Naive thymus-derived CD8-positive, alpha-beta T cell (primary cell): ENCODE measurements around the gene SLC26A3. TPM values are rescaled to one million over a fixed set of nuclear protein-coding genes. Genes with fewer than 3 reads are reported as not detected.
A peak's percentile ranks its signal among the peaks of the same experiment; 100 is the strongest.

Source experiments
- ATAC-seq, 2 donors: fragments of 150-1000 bp; cut with Tn5 transposase in 1 of 2; sonication (Bioruptor Pico), chemical (Tn5 transposase) in 1 of 2; 1 replicate in 1 of 2; 2 replicates in 1 of 2; pipeline ENCODE4 v1.10.0; 2021; ENCODE audit warnings: mild to moderate bottlenecking in 2 of 2, moderate library complexity in 2 of 2
- POLR2A ChIA-PET: fragments of 350-600 bp; sonication (Branson Sonifier 250); formaldehyde crosslinking; loops from one replicate; lab custom pipeline; 2021; ENCODE audit warnings: antibody characterized with exemption; lab: Charles Lee
- DNase-seq, 10 donors: peaks; one replicate each; pipeline versions ENCODE4 v3.0.0 to v3.0.0-alpha.2; 2020 to 2022
- H3K27ac Mint-ChIP-seq, 10 donors: one replicate each; pipeline ENCODE4 v1.8.0; 2020 to 2022; ENCODE audit warnings: mild to moderate bottlenecking in 10 of 10, mixed read lengths in 10 of 10, moderate library complexity in 4 of 10, inconsistent platforms in 1 of 10
- H3K27me3 Mint-ChIP-seq, 5 donors: one replicate each; pipeline ENCODE4 v1.8.0; 2021 to 2022; ENCODE audit warnings: mixed read lengths in 5 of 5
- H3K36me3 Mint-ChIP-seq, 3 donors: one replicate each; pipeline ENCODE4 v1.8.0; 2020 to 2022; ENCODE audit warnings: mixed read lengths in 3 of 3, mild to moderate bottlenecking in 2 of 3, inconsistent platforms in 1 of 3
- H3K4me1 Mint-ChIP-seq, 4 donors: one replicate each; pipeline ENCODE4 v1.8.0; 2021 to 2022; ENCODE audit warnings: mixed read lengths in 4 of 4
- H3K4me3 Mint-ChIP-seq, 10 donors: one replicate each; pipeline ENCODE4 v1.8.0; 2020 to 2022; ENCODE audit warnings: mild to moderate bottlenecking in 10 of 10, mixed read lengths in 10 of 10, moderate library complexity in 6 of 10, inconsistent platforms in 1 of 10
- H3K9me3 Mint-ChIP-seq, 9 donors: one replicate each; pipeline ENCODE4 v1.8.0; 2020 to 2022; ENCODE audit warnings: mixed read lengths in 9 of 9, mild to moderate bottlenecking in 3 of 9, inconsistent platforms in 1 of 9, moderate library complexity in 1 of 9
- polyA plus RNA-seq, 3 donors: library from polyadenylated mRNA; unstranded; fragments of 300-500 nt; fragmentation: Illumina TruSeq; gene quantifications; one replicate each; pipeline ENCODE4 v1.2.3, GENCODE V29; 2021
- total RNA-seq, 8 experiments: library from RNA in 2 of 8; stranded (reverse) in 2 of 8; gene quantifications; one replicate each; pipeline ENCODE4 v1.2.3 and lab custom pipeline; 2021 to 2026

The SLC26A3 gene
- total and polyA plus RNA-seq, 5 experiments from 2014 or later: not detected

GRCh38 chr7:107811934-107812333 is 8.9 kb upstream of the SLC26A3 start:
- no peak overlapping the region for H3K27ac Mint-ChIP-seq
- ATAC-seq: no peak
- H3K27me3 Mint-ChIP-seq: peaks cover 0 to 4% (median 0%) of the 10 kb centered on the region in 5 donors
- POLR2A ChIA-PET: no interaction called here
- H3K36me3 Mint-ChIP-seq: no peaks in the 10 kb centered on the region
- no peak for DNase-seq
- H3K9me3 Mint-ChIP-seq: no peaks in the 10 kb centered on the region
- H3K4me1 Mint-ChIP-seq: peaks cover 0 to 2% (median 0%) of the 10 kb centered on the region in 4 donors
- no peak overlapping the region for H3K4me3 Mint-ChIP-seq

- no peaks in the 10 kb centered on the region for H3K27me3 Mint-ChIP-seq
- DNase-seq: no peak
- ATAC-seq: no peak
- H3K9me3 Mint-ChIP-seq: no peaks in the 10 kb centered on the region
- no peak overlapping the region for H3K4me3 Mint-ChIP-seq
- no peaks in the 10 kb centered on the region for H3K4me1 Mint-ChIP-seq
- POLR2A ChIA-PET: no interaction called here
- H3K27ac Mint-ChIP-seq: peak overlapping the region in 1 of 10 donors; percentile 9
- H3K36me3 Mint-ChIP-seq: no peaks in the 10 kb centered on the region
Observed at GRCh38 chr7:107810626-107811025, 7.6 kb upstream of the SLC26A3 start.

- H3K27me3 Mint-ChIP-seq: peaks cover 0 to 9% (median 3%) of the 10 kb centered on the region in 5 donors
- H3K9me3 Mint-ChIP-seq: no peaks in the 10 kb centered on the region
- H3K36me3 Mint-ChIP-seq: no peaks in the 10 kb centered on the region
- peak overlapping the region in 1 of 10 donors; percentile 0 for H3K27ac Mint-ChIP-seq
- ATAC-seq: no peak
- DNase-seq: no peak
- H3K4me3 Mint-ChIP-seq: no peak overlapping the region
- POLR2A ChIA-PET: no interaction called here
- peaks cover 0 to 2% (median 0%) of the 10 kb centered on the region in 4 donors for H3K4me1 Mint-ChIP-seq
Observed at GRCh38 chr7:107809179-107809578, 6.2 kb upstream of the SLC26A3 start.

GRCh38 chr7:107799647-107800264 is 3.3 kb downstream of the SLC26A3 start:
- POLR2A ChIA-PET: no interaction called here
- Mint-ChIP-seq H3K9me3 (no peaks in the 10 kb centered on the region), H3K27me3 (peaks cover 0 to 15% (median 8%) of the 10 kb centered on the region in 5 donors)

GRCh38 chr7:107792364-107792763 is 10.7 kb downstream of the SLC26A3 start:
- no peak overlapping the region for H3K4me3 Mint-ChIP-seq
- no peak overlapping the region for H3K27ac Mint-ChIP-seq
- no peaks in the 10 kb centered on the region for H3K9me3 Mint-ChIP-seq
- POLR2A ChIA-PET: no interaction called here
- peaks cover 0 to 12% (median 4%) of the 10 kb centered on the region in 5 donors for H3K27me3 Mint-ChIP-seq
- peaks cover 0 to 2% (median 0%) of the 10 kb centered on the region in 4 donors for H3K4me1 Mint-ChIP-seq
- no peak for DNase-seq
- H3K36me3 Mint-ChIP-seq: no peaks in the 10 kb centered on the region
- no peak for ATAC-seq

More at GRCh38 chr7:107799647-107800264, 3.3 kb downstream of the SLC26A3 start:
- no peak for DNase-seq
- Mint-ChIP-seq H3K27ac (no peak overlapping the region), H3K36me3 (no peaks in the 10 kb centered on the region), H3K4me1 (peaks cover 0 to 2% (median 0%) of the 10 kb centered on the region in 4 donors), H3K4me3 (no peak overlapping the region)
- no peak for ATAC-seq

GRCh38 chr7:107789647-107790046 is 13.4 kb downstream of the SLC26A3 start:
- POLR2A ChIA-PET: no interaction called here
- no peaks in the 10 kb centered on the region for H3K36me3 Mint-ChIP-seq
- DNase-seq: no peak
- H3K27me3 Mint-ChIP-seq: peaks cover 0 to 12% (median 3%) of the 10 kb centered on the region in 5 donors
- H3K9me3 Mint-ChIP-seq: no peaks in the 10 kb centered on the region
- peaks cover 0 to 2% (median 0%) of the 10 kb centered on the region in 4 donors for H3K4me1 Mint-ChIP-seq
- no peak for ATAC-seq
- H3K27ac Mint-ChIP-seq: no peak overlapping the region
- no peak overlapping the region for H3K4me3 Mint-ChIP-seq

GRCh38 chr7:107788662-107789061 is 14.4 kb downstream of the SLC26A3 start:
- no peaks in the 10 kb centered on the region for H3K36me3 Mint-ChIP-seq
- H3K27ac Mint-ChIP-seq: peak overlapping the region in 1 of 10 donors; percentile 53
- DNase-seq: no peak
- H3K4me3 Mint-ChIP-seq: no peak overlapping the region
- no peaks in the 10 kb centered on the region for H3K9me3 Mint-ChIP-seq
- H3K4me1 Mint-ChIP-seq: peaks cover 0 to 2% (median 0%) of the 10 kb centered on the region in 4 donors
- ATAC-seq: no peak
- peaks cover 0 to 10% (median 3%) of the 10 kb centered on the region in 5 donors for H3K27me3 Mint-ChIP-seq
- POLR2A ChIA-PET: no interaction called here

GRCh38 chr7:107788216-107788615 is 14.8 kb downstream of the SLC26A3 start:
- no peak for ATAC-seq
- H3K9me3 Mint-ChIP-seq: no peaks in the 10 kb centered on the region
- no peak for DNase-seq
- no peaks in the 10 kb centered on the region for H3K36me3 Mint-ChIP-seq
- H3K4me1 Mint-ChIP-seq: peaks cover 0 to 2% (median 0%) of the 10 kb centered on the region in 4 donors
- H3K27me3 Mint-ChIP-seq: peaks cover 0 to 9% (median 2%) of the 10 kb centered on the region in 5 donors
- POLR2A ChIA-PET: no interaction called here
- H3K4me3 Mint-ChIP-seq: no peak overlapping the region
- no peak overlapping the region for H3K27ac Mint-ChIP-seq

GRCh38 chr7:107785926-107786325 is 17.1 kb downstream of the SLC26A3 start:
- H3K4me3 Mint-ChIP-seq: no peak overlapping the region
- H3K4me1 Mint-ChIP-seq: peaks cover 0 to 2% (median 0%) of the 10 kb centered on the region in 4 donors
- ATAC-seq (no peak), DNase-seq (no peak)
- H3K27ac Mint-ChIP-seq: no peak overlapping the region
- peaks cover 0 to 3% (median 1%) of the 10 kb centered on the region in 5 donors for H3K27me3 Mint-ChIP-seq
- no peaks in the 10 kb centered on the region for H3K9me3 Mint-ChIP-seq
- POLR2A ChIA-PET: no interaction called here
- no peaks in the 10 kb centered on the region for H3K36me3 Mint-ChIP-seq

GRCh38 chr7:107785170-107785569 is 17.9 kb downstream of the SLC26A3 start:
- Mint-ChIP-seq H3K27ac (no peak overlapping the region), H3K27me3 (peaks cover 0 to 3% (median 0%) of the 10 kb centered on the region in 5 donors), H3K36me3 (no peaks in the 10 kb centered on the region), H3K4me3 (no peak overlapping the region), H3K9me3 (no peaks in the 10 kb centered on the region), H3K4me1 (peaks cover 0 to 2% (median 0%) of the 10 kb centered on the region in 4 donors)
- POLR2A ChIA-PET: no interaction called here
- ATAC-seq (no peak), DNase-seq (no peak)

GRCh38 chr7:107783648-107784047 is 19.4 kb downstream of the SLC26A3 start:
- peaks cover 0 to 3% (median 0%) of the 10 kb centered on the region in 5 donors for H3K27me3 Mint-ChIP-seq
- no peak overlapping the region for H3K27ac Mint-ChIP-seq
- H3K9me3 Mint-ChIP-seq: no peaks in the 10 kb centered on the region
- POLR2A ChIA-PET: no interaction called here
- DNase-seq (no peak), ATAC-seq (no peak)
- H3K36me3 Mint-ChIP-seq: no peaks in the 10 kb centered on the region
- no peak overlapping the region for H3K4me3 Mint-ChIP-seq
- H3K4me1 Mint-ChIP-seq: peaks cover 0 to 2% (median 0%) of the 10 kb centered on the region in 4 donors

- H3K36me3 Mint-ChIP-seq: no peaks in the 10 kb centered on the region
- POLR2A ChIA-PET: no interaction called here
- no peaks in the 10 kb centered on the region for H3K4me1 Mint-ChIP-seq
- H3K27me3 Mint-ChIP-seq: peaks cover 0 to 3% (median 0%) of the 10 kb centered on the region in 5 donors
- H3K4me3 Mint-ChIP-seq: no peak overlapping the region
- no peak for DNase-seq
- no peak for ATAC-seq
- H3K9me3 Mint-ChIP-seq: no peaks in the 10 kb centered on the region
- no peak overlapping the region for H3K27ac Mint-ChIP-seq
Observed at GRCh38 chr7:107782374-107782773, 20.6 kb downstream of the SLC26A3 start.

- POLR2A ChIA-PET: no interaction called here
- Mint-ChIP-seq H3K27me3 (no peaks in the 10 kb centered on the region), H3K36me3 (peaks cover 0 to 4% (median 0%) of the 10 kb centered on the region in 3 donors), H3K4me1 (no peaks in the 10 kb centered on the region), H3K4me3 (no peak overlapping the region), H3K9me3 (no peaks in the 10 kb centered on the region), H3K27ac (no peak overlapping the region)
- DNase-seq (no peak), ATAC-seq (no peak)
Observed at GRCh38 chr7:107779647-107780099, 23.4 kb downstream of the SLC26A3 start.
